Upper lobe of left lung (tissue), 4 donors: Measurements from ENCODE around the gene GDF15.

Experiments used
- CTCF ChIP-seq, 6 experiments: fragments of 450-650 bp in 4 of 6; fragments of 200-600 bp in 2 of 6; sonication (generic) in 2 of 6; IDR thresholded peaks; one replicate each; pipeline ENCODE4 v1.5.1; 2016 to 2019; ENCODE audit warnings: antibody characterized with exemption in 6 of 6
- EP300 ChIP-seq, 4 donors: sonication (generic); formaldehyde crosslinking; IDR thresholded peaks; one replicate each; pipeline ENCODE4 v1.5.1; 2017; ENCODE audit warnings: antibody characterized with exemption in 4 of 4, control low read depth in 2 of 4
- POLR2A ChIP-seq, 4 donors: fragments of 450-650 bp; IDR thresholded peaks; one replicate each; pipeline ENCODE4 v1.5.1; 2016 to 2017; ENCODE audit warnings: antibody characterized with exemption in 4 of 4, mild to moderate bottlenecking in 2 of 4
- POLR2AphosphoS5 ChIP-seq, 2 donors: sonication (generic); formaldehyde crosslinking; IDR thresholded peaks; one replicate each; pipeline ENCODE4 v1.5.1; 2017; ENCODE audit warnings: antibody characterized with exemption in 2 of 2

- TF ChIP-seq EP300 (IDR thresholded peaks at IDR 0.05), result no peak
- TF ChIP-seq CTCF (IDR thresholded peaks at IDR 0.05), result no peak
- peak; percentile 28 to 32 for TF ChIP-seq POLR2AphosphoS5 (IDR thresholded peaks at IDR 0.05)
- TF ChIP-seq POLR2A (IDR thresholded peaks at IDR 0.05), result no peak
These were observed 44.7 kb upstream of the GDF15 start for GRCh38 chr19:18340990-18341868.
